ENCODE measurements around the gene TEX36.

Gene TEX36

GRCh38 chr10:125646311-125646710 lies 36.7 kb downstream of the TEX36 start:
- Histone ChIP-seq H3K36me3 (ENCODE audit: insufficient read depth, low read length) (no peaks in the 10 kb centered on the region), H3K4me1 (ENCODE audit: insufficient read depth, low read length) (no peaks in the 10 kb centered on the region), H3K4me3 (ENCODE audit: low read depth in 1 of 2, low read length in 2 of 2) (no peak overlapping the region), H3K9me3 (ENCODE audit: low read length) (no peaks in the 10 kb centered on the region), H3K27me3 (ENCODE audit: control insufficient read depth in 1 of 2, insufficient read depth in 2 of 2, low read length in 2 of 2) (no peaks in the 10 kb centered on the region), H3K27ac (ENCODE audit: low read depth, low read length) (no peak overlapping the region), H3K9ac (ENCODE audit: low read length) (no peak overlapping the region)

GRCh38 chr10:125641398-125641797 lies 41.6 kb downstream of the TEX36 start:
- Histone ChIP-seq H3K27me3 (ENCODE audit: control insufficient read depth in 1 of 2, insufficient read depth in 2 of 2, low read length in 2 of 2) (no peaks in the 10 kb centered on the region), H3K36me3 (ENCODE audit: insufficient read depth, low read length) (no peaks in the 10 kb centered on the region), H3K4me3 (ENCODE audit: low read depth in 1 of 2, low read length in 2 of 2) (no peak overlapping the region), H3K9ac (ENCODE audit: low read length) (no peak overlapping the region), H3K4me1 (ENCODE audit: insufficient read depth, low read length) (no peaks in the 10 kb centered on the region), H3K27ac (ENCODE audit: low read depth, low read length) (no peak overlapping the region), H3K9me3 (ENCODE audit: low read length) (no peaks in the 10 kb centered on the region)

GRCh38 chr10:125640653-125641052 lies 42.3 kb downstream of the TEX36 start:
- no peak overlapping the region for H3K27ac ChIP-seq (ENCODE audit: low read depth, low read length)

GRCh38 chr10:125639846-125640245 lies 43.1 kb downstream of the TEX36 start:
- Histone ChIP-seq H3K9me3 (ENCODE audit: low read length) (no peaks in the 10 kb centered on the region), H3K4me1 (ENCODE audit: insufficient read depth, low read length) (no peaks in the 10 kb centered on the region), H3K27me3 (ENCODE audit: control insufficient read depth in 1 of 2, insufficient read depth in 2 of 2, low read length in 2 of 2) (no peaks in the 10 kb centered on the region), H3K27ac (ENCODE audit: low read depth, low read length) (no peak overlapping the region), H3K36me3 (ENCODE audit: insufficient read depth, low read length) (no peaks in the 10 kb centered on the region), H3K9ac (ENCODE audit: low read length) (no peak overlapping the region), H3K4me3 (ENCODE audit: low read depth in 1 of 2, low read length in 2 of 2) (no peak overlapping the region)

More at GRCh38 chr10:125640653-125641052, 42.3 kb downstream of the TEX36 start:
- Histone ChIP-seq H3K4me3 (ENCODE audit: low read depth in 1 of 2, low read length in 2 of 2) (no peak overlapping the region), H3K36me3 (ENCODE audit: insufficient read depth, low read length) (no peaks in the 10 kb centered on the region), H3K9ac (ENCODE audit: low read length) (no peak overlapping the region), H3K4me1 (ENCODE audit: insufficient read depth, low read length) (no peaks in the 10 kb centered on the region), H3K9me3 (ENCODE audit: low read length) (no peaks in the 10 kb centered on the region), H3K27me3 (ENCODE audit: control insufficient read depth in 1 of 2, insufficient read depth in 2 of 2, low read length in 2 of 2) (no peaks in the 10 kb centered on the region)

GRCh38 chr10:125638555-125638954 lies 44.4 kb downstream of the TEX36 start:
- H3K9me3 ChIP-seq (ENCODE audit: low read length), result no peaks in the 10 kb centered on the region
- no peak overlapping the region for H3K9ac ChIP-seq (ENCODE audit: low read length)
- no peak overlapping the region for H3K4me3 ChIP-seq (ENCODE audit: low read depth in 1 of 2, low read length in 2 of 2)
- no peaks in the 10 kb centered on the region for H3K4me1 ChIP-seq (ENCODE audit: insufficient read depth, low read length)
- no peaks in the 10 kb centered on the region for H3K27me3 ChIP-seq (ENCODE audit: control insufficient read depth in 1 of 2, insufficient read depth in 2 of 2, low read length in 2 of 2)
- H3K27ac ChIP-seq (ENCODE audit: low read depth, low read length), result no peak overlapping the region
- no peaks in the 10 kb centered on the region for H3K36me3 ChIP-seq (ENCODE audit: insufficient read depth, low read length)

- H3K27me3 ChIP-seq (ENCODE audit: control insufficient read depth in 1 of 2, insufficient read depth in 2 of 2, low read length in 2 of 2), result no peaks in the 10 kb centered on the region
- no peaks in the 10 kb centered on the region for H3K4me1 ChIP-seq (ENCODE audit: insufficient read depth, low read length)
Measured at GRCh38 chr10:125637496-125637895, 45.5 kb downstream of the TEX36 start.

GRCh38 chr10:125634606-125635005 lies 48.4 kb downstream of the TEX36 start:
- no peak overlapping the region for H3K27ac ChIP-seq (ENCODE audit: low read depth, low read length)
- H3K4me1 ChIP-seq (ENCODE audit: insufficient read depth, low read length), result no peaks in the 10 kb centered on the region
- no peak overlapping the region for H3K4me3 ChIP-seq (ENCODE audit: low read depth in 1 of 2, low read length in 2 of 2)
- H3K36me3 ChIP-seq (ENCODE audit: insufficient read depth, low read length), result no peaks in the 10 kb centered on the region
- H3K9ac ChIP-seq (ENCODE audit: low read length), result no peak overlapping the region
- H3K27me3 ChIP-seq (ENCODE audit: control insufficient read depth in 1 of 2, insufficient read depth in 2 of 2, low read length in 2 of 2), result no peaks in the 10 kb centered on the region
- H3K9me3 ChIP-seq (ENCODE audit: low read length), result no peaks in the 10 kb centered on the region

More at GRCh38 chr10:125637496-125637895, 45.5 kb downstream of the TEX36 start:
- H3K36me3 ChIP-seq (ENCODE audit: insufficient read depth, low read length), result no peaks in the 10 kb centered on the region
- no peak overlapping the region for H3K4me3 ChIP-seq (ENCODE audit: low read depth in 1 of 2, low read length in 2 of 2)
- H3K9me3 ChIP-seq (ENCODE audit: low read length), result no peaks in the 10 kb centered on the region
- no peak overlapping the region for H3K27ac ChIP-seq (ENCODE audit: low read depth, low read length)
- H3K9ac ChIP-seq (ENCODE audit: low read length), result no peak overlapping the region

- Histone ChIP-seq H3K27ac (ENCODE audit: low read depth, low read length) (no peak overlapping the region), H3K9me3 (ENCODE audit: low read length) (no peaks in the 10 kb centered on the region), H3K4me1 (ENCODE audit: insufficient read depth, low read length) (no peaks in the 10 kb centered on the region), H3K4me3 (ENCODE audit: low read depth in 1 of 2, low read length in 2 of 2) (no peak overlapping the region), H3K36me3 (ENCODE audit: insufficient read depth, low read length) (no peaks in the 10 kb centered on the region), H3K27me3 (ENCODE audit: control insufficient read depth in 1 of 2, insufficient read depth in 2 of 2, low read length in 2 of 2) (no peaks in the 10 kb centered on the region), H3K9ac (ENCODE audit: low read length) (no peak overlapping the region)
Measured at GRCh38 chr10:125633517-125633999, 49.4 kb downstream of the TEX36 start.

GRCh38 chr10:125631806-125632205 lies 51.2 kb downstream of the TEX36 start:
- H3K36me3 ChIP-seq (ENCODE audit: insufficient read depth, low read length), result no peaks in the 10 kb centered on the region
- no peaks in the 10 kb centered on the region for H3K4me1 ChIP-seq (ENCODE audit: insufficient read depth, low read length)

GRCh38 chr10:125629758-125630376 lies 53.1 kb downstream of the TEX36 start:
- no peak overlapping the region for H3K4me3 ChIP-seq (ENCODE audit: low read depth in 1 of 2, low read length in 2 of 2)
- no peaks in the 10 kb centered on the region for H3K36me3 ChIP-seq (ENCODE audit: insufficient read depth, low read length)
- H3K9me3 ChIP-seq (ENCODE audit: low read length), result no peaks in the 10 kb centered on the region
- H3K9ac ChIP-seq (ENCODE audit: low read length), result no peak overlapping the region
- no peak overlapping the region for H3K27ac ChIP-seq (ENCODE audit: low read depth, low read length)
- no peaks in the 10 kb centered on the region for H3K4me1 ChIP-seq (ENCODE audit: insufficient read depth, low read length)
- H3K27me3 ChIP-seq (ENCODE audit: control insufficient read depth in 1 of 2, insufficient read depth in 2 of 2, low read length in 2 of 2), result no peaks in the 10 kb centered on the region

More at GRCh38 chr10:125631806-125632205, 51.2 kb downstream of the TEX36 start:
- H3K9me3 ChIP-seq (ENCODE audit: low read length), result no peaks in the 10 kb centered on the region
- no peaks in the 10 kb centered on the region for H3K27me3 ChIP-seq (ENCODE audit: control insufficient read depth in 1 of 2, insufficient read depth in 2 of 2, low read length in 2 of 2)
- H3K4me3 ChIP-seq (ENCODE audit: low read depth in 1 of 2, low read length in 2 of 2), result no peak overlapping the region
- H3K9ac ChIP-seq (ENCODE audit: low read length), result no peak overlapping the region
- no peak overlapping the region for H3K27ac ChIP-seq (ENCODE audit: low read depth, low read length)

- Histone ChIP-seq H3K4me3 (ENCODE audit: low read depth in 1 of 2, low read length in 2 of 2) (no peak overlapping the region), H3K9ac (ENCODE audit: low read length) (no peak overlapping the region), H3K27ac (ENCODE audit: low read depth, low read length) (no peak overlapping the region), H3K4me1 (ENCODE audit: insufficient read depth, low read length) (no peaks in the 10 kb centered on the region), H3K27me3 (ENCODE audit: control insufficient read depth in 1 of 2, insufficient read depth in 2 of 2, low read length in 2 of 2) (no peaks in the 10 kb centered on the region), H3K9me3 (ENCODE audit: low read length) (no peaks in the 10 kb centered on the region), H3K36me3 (ENCODE audit: insufficient read depth, low read length) (no peaks in the 10 kb centered on the region)
Measured at GRCh38 chr10:125628104-125629049, 54.6 kb downstream of the TEX36 start.
